NCI-H1417 treated with DMSO at 0.1 percent for 48 hours (cell line): Measurements from ENCODE around the gene CD180.

Experiments used
- DNase-seq: peaks from one replicate; lab custom pipeline; 2025; lab: John Stamatoyannopoulos, UW

The CD180 gene

DNA sequence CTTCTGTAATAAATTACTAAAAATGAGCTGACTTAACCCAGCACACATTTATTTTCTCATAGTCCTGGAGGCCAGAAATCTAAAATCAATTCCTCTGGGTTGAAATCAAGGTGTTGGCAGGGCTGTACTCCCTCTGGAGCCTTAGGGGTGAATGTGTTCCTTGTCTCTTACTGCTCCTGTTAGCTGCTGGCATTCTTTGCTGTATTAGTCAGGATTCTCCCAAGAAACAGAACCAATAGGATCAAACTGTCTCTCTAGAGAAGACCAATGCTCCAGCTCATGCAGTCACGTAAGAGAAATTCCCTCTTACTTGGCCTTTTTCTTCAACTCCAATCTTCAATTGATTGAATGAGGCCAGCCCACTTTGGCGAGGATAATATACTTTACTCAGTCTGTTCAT, 15.3 kb upstream of the CD180 start:
- no peak for DNase-seq

DNA sequence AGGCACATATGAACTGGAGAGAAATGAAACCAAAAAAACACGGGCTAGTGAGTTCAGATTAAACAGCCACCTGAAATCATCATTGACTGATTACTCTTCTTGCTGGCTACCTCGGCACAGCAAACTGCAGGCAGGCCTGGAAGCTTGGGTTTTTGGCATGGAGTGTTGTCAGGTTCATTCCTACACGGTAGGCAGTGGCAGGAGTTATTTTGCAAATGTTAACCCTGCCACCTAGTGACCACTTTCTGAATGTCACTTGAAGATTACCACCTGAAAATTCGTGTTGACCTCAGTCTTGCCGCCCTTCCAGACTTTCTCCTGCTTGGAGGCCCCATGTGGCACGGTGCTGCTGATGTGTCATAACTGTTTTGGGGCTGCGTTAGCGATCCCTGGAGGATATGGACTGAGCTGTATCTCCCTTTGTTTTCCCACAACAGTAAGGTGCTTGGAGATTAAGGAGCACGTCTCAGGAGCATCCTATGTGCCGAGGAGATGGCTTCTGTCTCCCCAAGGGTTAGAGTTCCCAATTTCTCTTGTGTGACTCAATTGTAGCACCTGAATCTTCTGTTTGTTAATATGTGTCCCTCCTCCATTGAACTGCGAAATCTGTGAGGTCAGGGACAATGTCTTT, 12.7 kb upstream of the CD180 start:
- DNase-seq: no peak

DNA sequence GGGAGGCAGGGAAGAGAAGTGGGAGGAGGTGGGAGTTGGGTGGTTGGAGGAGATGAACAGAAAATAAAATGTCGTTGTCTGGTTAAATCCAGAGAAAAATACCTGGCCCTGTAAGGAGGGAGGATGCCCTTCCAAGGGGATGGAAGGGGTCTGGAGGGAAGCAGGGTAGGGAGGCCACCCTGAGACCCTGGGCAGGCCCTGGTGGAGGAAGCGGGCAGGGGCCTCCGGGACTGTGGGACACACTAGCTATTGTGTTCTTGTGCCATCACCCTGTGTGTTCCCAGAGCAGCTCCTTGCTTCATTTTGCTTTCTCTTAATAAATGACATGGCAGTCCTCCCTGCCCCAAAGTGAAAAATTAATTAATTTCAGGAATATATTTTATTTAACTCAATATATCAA, 11.8 kb upstream of the CD180 start:
- no peak for DNase-seq

DNA sequence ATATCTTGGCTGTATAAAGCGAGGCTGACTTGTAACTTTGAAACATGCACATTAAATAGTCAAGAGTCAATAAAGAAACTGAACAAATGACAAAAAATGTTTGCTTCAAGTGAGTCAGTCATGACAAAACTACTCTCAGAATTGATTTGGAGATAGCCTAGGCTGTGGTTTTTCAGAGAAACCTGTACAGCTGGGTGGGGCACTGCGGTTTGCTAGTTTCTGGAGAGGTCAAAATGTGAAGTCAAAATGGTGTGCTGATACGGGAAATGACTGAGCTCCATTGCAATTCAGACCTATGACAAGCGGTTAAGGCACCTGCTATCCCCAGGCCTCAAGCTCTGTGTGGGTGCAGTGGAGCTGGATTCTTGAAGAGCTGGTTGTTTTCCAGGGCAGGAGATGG, 10.3 kb upstream of the CD180 start:
- no peak for DNase-seq

DNA sequence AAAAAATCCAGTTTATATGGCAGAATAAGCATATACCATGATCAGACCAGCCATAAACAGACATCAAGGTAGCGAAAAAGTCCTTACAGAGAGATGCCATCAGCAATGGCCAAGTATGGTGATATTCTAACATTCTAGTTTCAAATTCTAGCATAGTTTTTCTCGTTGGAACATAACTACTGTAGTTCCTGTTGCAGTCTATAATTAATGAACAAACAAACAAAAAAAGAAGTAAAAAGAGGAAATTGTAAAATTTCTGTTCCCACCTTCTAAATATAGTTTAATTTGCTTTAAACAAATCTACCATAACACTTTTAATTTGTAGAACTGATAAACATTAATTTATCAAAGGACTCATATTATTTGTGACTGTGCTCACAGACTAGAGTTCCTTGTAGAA, 9.9 kb upstream of the CD180 start:
- no peak for DNase-seq

DNA sequence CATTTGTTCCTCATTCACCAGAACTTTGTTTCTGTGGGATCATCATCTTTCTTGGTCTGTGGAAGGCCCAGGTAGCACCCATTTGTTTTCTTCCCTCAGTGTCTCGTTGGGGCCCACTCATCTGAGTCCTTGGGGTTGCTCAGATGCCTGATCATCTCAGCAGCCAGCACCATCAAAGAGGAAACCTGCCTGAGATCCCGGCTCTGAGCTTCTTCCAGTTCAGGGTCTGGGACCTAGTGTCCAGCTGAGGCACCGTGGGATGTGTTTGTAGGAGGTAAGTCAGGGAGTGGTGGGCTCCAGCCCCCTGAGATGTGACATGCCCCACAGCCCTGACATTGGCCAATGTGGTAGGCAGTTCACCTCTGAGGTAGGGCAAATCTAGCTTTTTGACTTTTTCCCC, 9.4 kb upstream of the CD180 start:
- DNase-seq: no peak

DNA sequence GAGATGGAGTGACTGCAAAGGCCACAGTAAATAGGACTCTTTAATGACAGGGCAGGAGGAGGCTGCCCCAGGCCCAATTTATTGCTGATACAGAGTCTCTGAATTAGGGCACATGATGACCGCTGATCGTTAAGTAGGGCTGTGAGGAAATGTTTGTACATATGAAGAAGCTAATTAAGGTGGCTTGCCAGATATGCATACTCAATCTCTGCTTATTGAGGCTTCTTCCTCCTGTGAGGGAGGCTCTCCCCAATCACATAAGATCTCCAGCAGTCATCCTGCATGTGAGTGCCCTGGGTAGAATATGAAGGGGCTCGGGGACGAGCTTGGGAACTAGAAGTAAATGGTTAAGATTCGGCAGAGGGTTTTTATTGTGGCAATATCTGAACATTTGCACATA, 8.2 kb upstream of the CD180 start:
- DNase-seq: no peak

DNA sequence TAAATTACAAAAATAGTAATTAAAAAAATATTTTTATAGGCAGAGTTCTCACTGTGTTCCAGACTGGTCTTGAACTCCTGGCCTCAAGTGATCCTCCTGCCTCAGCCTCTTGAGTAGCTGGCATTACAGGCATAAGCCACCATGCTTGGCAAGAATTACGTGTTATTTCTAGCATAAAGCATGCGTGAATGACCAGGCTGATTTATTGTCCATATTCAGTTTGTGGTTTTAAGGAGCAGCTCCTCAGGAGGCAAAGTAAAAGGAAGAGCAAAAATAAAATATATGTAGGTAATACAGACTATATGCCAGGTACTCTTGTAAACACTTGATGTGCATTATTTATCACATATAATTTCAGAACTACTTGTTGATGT, 7.1 kb upstream of the CD180 start:
- DNase-seq: no peak

DNA sequence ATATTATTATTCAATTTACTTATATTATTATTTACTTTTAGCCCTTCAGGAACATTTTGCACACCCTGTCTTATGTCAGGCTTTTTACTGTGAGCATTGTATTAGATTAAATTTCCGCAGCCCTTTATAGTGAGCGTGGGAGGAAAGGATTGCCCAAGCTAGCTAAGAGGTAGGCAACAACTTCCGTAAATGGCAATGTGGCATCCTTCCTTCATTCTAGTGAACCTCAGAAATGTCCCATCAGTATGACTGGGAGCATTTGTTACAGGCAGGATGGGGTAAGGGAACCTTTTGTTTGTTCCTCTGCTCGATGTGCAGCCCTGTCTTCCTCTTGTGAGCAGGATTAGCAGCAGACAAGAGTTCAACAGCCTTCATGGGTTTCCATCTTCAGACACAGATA, 6.2 kb upstream of the CD180 start:
- DNase-seq: no peak

DNA sequence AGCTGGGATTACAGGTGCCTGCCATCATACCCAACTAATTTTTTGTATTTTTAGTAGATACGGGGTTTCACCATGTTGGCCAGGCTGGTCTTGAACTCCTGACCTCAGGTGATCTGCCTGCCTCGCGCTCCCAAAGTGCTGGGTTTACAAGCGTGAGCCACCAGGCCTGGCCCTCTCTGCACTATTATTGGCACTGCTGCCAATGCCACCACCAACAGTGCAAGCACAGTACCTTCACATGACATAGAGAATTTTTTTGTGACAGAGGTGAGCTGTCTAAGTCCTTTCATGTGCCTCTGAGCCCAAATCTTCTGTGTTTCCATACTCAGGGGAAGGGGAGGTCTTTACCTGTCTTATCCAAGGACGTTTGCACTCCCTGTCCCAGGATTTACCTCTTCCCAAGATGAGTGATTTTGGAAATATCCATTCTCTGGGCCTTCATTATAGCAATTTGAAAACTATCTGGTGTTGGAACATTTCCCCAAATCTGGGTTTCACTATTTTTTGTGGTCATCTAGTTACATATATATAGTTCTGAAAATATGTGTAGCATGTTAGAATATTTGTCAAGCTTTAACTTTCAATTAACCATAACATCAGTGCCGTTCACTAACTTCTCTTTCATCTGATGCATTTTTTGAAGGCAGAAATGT, 5.4 kb upstream of the CD180 start:
- no peak for DNase-seq

DNA sequence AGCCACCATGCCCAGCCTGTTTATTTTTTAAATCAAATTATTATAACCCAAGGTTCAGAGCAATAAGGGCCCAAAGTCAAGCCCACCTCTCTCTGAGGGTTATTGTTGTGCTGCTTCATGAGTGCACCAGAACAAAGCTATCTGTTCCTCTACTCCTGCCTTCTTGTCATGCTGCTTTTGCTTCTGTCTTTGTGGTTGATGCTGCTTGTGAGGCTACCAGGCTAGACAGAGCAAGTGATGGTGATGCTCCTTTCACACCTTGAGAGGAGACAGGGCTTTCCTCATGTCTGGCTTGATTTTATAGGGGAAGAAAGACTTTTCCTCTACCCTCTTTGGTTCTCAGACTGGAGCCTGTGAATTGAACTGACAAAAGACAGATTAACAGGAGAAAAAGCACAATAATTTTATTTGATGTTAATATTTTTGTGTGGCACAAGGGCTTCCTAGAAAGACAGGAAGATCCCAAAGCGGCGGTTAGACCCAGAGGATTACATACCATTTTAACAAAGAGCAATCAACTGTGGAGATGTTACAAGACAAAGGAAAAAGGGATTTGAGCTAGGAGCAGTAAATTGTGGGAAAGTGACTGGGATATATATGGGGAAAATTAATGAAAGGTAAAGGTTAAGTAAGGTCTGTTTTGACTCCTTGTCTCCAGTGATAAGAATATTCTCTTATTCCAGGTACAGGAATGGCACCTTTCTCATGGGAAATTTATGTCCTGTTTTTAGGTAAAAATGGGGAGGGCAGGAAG, 4.4 kb upstream of the CD180 start:
- DNase-seq: no peak

DNA sequence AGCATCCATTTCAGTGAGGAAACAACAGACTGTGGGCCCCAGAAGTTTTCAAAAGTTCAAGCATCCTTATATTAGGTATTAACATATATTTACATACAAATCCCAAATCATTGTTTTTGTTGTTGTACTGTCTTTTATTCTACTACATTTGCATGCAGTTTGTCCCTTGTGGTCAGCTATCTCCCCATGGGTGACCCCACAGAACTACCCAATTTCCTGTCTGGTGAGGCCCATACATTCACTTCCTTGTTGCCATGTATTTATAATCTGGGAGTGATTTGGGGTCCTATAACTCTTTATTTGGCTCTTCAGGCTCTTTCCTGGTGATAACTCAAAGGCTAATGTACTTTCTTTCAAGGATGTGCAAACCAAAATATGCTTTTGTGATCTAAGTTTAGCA, 3.3 kb upstream of the CD180 start:
- DNase-seq: no peak

DNA sequence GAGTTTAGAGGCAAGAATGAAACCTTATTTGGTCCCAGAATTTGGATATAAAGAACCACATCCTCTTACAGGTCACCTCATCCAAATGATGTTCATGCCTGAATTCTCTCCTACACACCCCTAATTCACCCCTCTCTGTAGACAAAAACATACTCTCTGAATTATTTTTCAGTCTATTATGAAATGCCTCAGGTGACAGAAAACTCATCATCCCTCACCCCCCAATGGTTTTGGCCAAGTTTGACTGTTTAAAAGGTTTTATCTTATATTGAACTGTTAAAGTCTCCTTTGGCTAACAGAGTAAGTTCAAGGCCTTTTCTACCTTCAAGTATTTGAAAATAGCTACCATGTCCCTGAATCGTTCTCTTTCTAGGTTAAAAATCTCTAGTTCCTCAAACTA, 2.3 kb upstream of the CD180 start:
- no peak for DNase-seq

DNA sequence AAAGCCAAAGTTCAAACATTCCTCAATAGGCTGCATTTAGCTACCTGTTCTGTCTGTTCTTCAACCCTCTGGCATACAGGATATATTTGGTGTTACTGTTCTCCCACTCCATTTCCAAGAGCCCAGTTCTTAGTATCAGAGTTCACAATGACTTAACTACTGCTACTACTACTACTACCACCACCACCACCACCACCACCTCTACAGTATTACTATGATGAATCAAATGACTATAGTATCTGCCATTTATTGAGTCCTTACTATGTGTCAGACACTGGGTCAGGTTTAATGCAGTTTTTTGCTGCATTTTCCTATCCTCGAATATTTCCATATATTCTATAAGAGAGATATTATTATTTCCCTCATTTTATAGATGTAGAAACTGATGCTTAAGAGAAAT, 937 bp upstream of the CD180 start:
- DNase-seq: no peak

DNA sequence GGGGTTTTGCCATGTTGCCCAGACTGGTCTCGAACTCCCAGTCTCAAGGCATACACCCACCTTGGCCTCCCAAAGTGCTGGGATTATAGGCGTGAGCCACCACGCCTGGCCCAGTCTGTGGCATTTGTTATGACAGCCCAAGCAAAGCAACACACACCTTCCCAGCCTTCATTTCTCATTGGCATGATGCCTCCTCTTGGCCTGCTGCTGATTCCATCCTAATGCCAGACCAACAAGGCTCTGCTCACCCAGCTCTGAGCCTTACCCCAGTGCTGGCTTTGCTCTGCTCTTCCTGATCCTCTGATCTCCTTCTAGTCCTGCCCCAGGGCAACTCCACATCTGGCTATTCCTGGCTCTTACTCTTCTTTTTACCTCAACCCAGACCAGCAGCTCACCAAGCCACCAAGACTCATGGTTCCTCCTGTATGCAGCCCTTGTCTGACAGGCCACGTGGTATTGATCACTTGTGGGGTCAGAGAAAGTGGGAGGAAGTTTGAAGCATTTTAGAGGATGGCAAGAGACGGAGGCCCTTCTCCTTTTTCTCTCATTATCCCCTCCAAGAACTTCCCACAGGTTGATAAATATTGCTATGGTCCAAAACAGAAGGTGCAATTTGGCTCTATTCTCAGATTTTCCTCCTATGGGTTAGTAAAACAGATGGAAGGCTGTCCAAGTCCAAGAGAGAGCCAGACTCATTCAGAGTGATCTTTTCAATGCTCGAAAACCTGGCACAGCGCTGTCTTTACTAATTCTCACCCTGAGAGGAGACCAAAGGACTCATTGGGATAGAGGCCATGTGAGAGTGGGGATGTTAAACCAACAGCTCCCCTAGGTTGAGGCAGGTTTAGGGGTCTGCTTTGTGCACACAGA, 958 bp downstream of the CD180 start:
- DNase-seq: no peak

DNA sequence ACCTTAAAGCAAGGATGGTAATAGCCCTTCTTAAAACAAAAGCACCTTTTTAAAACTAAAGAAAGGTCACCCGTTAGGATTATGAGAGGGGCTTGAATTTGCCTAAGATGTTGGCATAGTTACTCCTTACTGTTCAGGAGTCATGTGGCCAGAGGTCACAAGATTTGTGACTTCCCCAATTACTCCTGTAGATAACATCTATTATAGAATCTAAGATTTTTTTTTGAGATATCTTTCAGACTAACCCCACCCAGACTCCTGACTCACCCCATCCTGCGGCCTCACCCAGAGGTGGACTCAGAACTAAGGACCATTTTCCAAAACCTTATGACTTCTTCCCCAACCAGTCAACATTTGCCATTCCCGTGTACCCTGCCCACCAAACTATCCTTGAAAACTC, 2.4 kb downstream of the CD180 start:
- DNase-seq: no peak

DNA sequence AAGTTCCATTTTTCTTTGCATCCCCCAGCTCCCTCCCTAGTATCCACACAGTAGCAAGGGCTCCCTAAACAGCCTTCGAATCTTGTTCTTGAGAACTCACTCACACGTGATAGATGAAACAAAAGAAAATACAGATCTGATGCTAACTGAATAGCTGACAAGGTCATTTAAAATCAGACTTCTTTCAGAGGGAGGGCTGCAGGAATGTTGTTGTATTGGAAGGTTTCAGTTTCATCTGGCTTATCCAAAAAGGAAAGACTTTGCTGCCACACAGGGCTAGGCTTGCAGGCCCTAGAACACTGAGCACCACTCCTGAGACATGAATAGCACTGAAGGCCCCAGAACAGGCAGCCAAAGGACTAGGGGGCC, 3.2 kb downstream of the CD180 start:
- no peak for DNase-seq

DNA sequence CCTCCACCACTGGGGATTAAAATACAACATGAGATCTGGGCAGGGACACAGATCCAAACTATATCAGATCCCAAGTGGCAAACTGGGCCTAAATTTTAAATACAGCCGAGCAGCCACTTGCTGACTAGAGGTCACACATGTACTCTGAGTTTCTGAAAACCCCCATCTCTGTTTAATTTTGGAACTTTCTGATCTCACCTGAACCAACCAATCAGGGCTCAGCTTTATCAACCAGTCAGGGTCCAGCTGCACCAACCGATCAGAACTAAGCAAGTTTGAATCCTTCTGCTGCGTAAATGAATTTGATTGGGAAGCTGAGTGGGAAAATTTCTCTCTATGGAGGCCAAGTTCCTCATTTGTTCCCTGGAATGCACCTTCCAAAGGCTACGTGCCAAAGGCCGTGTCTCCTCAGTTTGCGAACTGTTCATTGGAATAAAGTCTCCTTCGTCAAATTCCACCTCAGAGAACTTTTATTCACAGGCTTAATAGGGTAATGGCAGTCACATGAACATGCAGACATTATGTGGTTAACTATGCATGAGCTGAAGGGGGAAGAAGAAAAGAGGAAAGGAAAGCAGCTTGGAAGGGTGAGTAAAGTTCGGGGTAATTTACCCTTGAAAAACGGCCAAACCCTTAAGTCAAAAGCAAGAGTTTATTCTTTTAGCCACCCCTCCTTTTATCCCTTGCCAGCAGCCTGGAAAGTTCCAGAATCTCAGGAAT, 3.7 kb downstream of the CD180 start:
- no peak for DNase-seq

DNA sequence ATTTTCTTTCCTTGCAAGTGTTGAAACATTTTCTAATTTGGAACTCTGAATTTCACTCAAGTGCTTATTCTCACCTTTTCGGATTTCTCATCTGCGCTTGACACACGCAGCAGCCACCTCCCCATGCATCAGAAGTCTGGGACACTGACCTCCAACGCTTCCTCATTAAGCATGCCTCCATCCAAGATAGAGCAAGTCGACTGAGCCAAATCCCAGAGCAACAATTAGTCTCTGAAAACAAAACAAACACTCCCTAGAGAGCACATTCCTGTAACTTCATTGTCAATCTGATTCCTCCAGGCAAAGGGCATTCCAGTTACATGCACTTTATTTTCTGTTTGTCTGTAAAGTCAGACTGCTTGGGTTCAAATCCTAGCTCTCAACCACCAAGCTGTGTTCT, 5.7 kb downstream of the CD180 start:
- DNase-seq: no peak

DNA sequence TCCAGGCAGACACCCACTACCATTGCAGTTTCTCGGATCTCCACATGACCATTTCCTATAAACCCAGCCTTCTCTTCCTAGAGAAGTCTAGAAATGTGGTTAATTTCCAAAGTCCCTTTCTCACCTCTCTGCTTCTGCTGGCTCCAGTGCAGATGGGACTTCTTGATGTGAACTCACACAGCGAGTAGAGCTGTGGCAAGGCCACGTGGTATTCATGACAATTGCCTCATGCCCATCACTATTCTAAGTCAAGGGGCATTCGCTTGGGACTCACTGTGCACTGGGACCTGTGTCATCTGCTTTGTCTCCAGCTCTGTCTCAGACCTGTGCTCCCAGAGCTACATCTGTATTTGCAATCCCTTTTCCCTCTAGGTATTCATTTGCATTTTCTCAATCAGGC, 6.2 kb downstream of the CD180 start:
- no peak for DNase-seq

DNA sequence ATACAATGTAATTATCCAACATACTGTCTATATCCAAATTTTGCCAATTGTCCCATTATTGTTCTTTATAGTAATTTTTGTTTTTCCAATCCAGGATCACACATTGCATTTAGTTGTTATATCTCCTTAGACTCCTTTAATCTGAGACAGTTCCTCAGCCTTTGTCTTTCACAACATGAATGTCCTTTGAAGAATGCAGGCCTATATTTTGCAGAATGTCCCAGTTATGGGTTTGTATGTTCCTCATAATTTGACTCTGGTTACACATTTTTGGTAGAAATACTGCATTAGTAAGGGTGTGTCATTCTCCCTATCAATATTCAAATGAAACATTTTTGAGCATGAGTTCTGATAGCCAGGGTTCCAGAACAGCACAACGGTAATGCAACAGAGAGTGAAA, 6.7 kb downstream of the CD180 start:
- no peak for DNase-seq

DNA sequence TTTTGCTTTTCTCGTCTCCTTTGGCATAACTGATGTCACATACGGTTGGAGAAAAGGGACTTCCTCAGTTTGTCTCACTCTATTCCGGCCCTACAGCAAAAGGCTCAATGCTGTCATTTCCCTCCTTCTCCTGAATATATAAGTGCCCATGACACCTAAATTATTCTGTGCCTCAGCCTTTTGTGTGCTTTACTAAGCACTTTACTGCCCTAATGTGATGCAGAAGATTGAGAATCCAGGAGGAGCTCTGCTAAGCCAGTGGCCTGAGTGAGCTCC, 7.6 kb downstream of the CD180 start:
- no peak for DNase-seq
